Astrocyte (in vitro differentiated cells and primary cell): ENCODE results near the gene EPO. TPM values are rescaled to one million over a fixed set of nuclear protein-coding genes. Genes with fewer than 3 reads are reported as not detected.

Source experiments
- DNase-seq: peaks from one replicate; pipeline ENCODE4 v3.0.0-alpha.2; 2010; ENCODE audit warnings: low read depth
- FAIRE-seq: peaks from 2 replicates; lab custom pipeline; 2011; peaks lifted over from hg19 to GRCh38; lab: Jason Lieb, UNC
- H2AFZ ChIP-seq: 2 replicates; pipeline ENCODE4 v1.6.0; 2012; ENCODE audit warnings: low read depth, low read length, inconsistent platforms
- H3K27ac ChIP-seq: 2 replicates; pipeline ENCODE4 v1.5.1; 2011; ENCODE audit warnings: low read depth, low read length, inconsistent platforms
- H3K27me3 ChIP-seq: 2 replicates; pipeline ENCODE4 v1.6.0; 2011; ENCODE audit warnings: low read length, inconsistent platforms; ENCODE audit not compliant: insufficient read depth
- H3K36me3 ChIP-seq: 2 replicates; pipeline ENCODE4 v1.5.1; 2011; ENCODE audit warnings: low read length, inconsistent platforms; ENCODE audit not compliant: insufficient read depth
- H3K4me1 ChIP-seq: 2 replicates; pipeline ENCODE4 v1.5.1; 2011; ENCODE audit warnings: low read length, inconsistent platforms; ENCODE audit not compliant: insufficient read depth
- H3K4me2 ChIP-seq: 2 replicates; pipeline ENCODE4 v1.6.0; 2012; ENCODE audit warnings: low read length, inconsistent platforms
- H3K4me3 ChIP-seq: 2 replicates; pipeline ENCODE4 v1.5.1; 2011; ENCODE audit warnings: low read depth, mild to moderate bottlenecking, low read length, inconsistent platforms; ENCODE audit not compliant: insufficient read depth
- H3K79me2 ChIP-seq: 2 replicates; pipeline ENCODE4 v1.6.0; 2012; ENCODE audit warnings: mild to moderate bottlenecking, low read length, inconsistent platforms; ENCODE audit not compliant: insufficient read depth
- H3K9ac ChIP-seq: 2 replicates; pipeline ENCODE4 v1.6.0; 2012; ENCODE audit warnings: mild to moderate bottlenecking, low read length, inconsistent platforms
- H3K9me3 ChIP-seq: 2 replicates; pipeline ENCODE4 v1.5.1; 2012; ENCODE audit warnings: low read depth, mild to moderate bottlenecking, low read length, inconsistent platforms; ENCODE audit not compliant: insufficient read depth
- H4K20me1 ChIP-seq: 2 replicates; pipeline ENCODE4 v1.6.0; 2012; ENCODE audit warnings: low read length, inconsistent platforms; ENCODE audit not compliant: insufficient read depth
- H3K27ac Mint-ChIP-seq: one replicate; pipeline ENCODE4 v1.8.0; 2021; ENCODE audit warnings: mild to moderate bottlenecking, mixed read lengths; ENCODE audit not compliant: unreplicated experiment
- H3K27me3 Mint-ChIP-seq: one replicate; pipeline ENCODE4 v1.8.0; 2021; ENCODE audit warnings: low read depth, mixed read lengths; ENCODE audit not compliant: unreplicated experiment
- H3K36me3 Mint-ChIP-seq: one replicate; pipeline ENCODE4 v1.8.0; 2021; ENCODE audit warnings: low read depth, mixed read lengths; ENCODE audit not compliant: unreplicated experiment
- H3K4me1 Mint-ChIP-seq: one replicate; pipeline ENCODE4 v1.8.0; 2021; ENCODE audit warnings: low read depth, mixed read lengths; ENCODE audit not compliant: unreplicated experiment
- H3K4me3 Mint-ChIP-seq: one replicate; pipeline ENCODE4 v1.8.0; 2021; ENCODE audit warnings: mild to moderate bottlenecking, moderate library complexity, mixed read lengths; ENCODE audit not compliant: unreplicated experiment
- H3K9me3 Mint-ChIP-seq: one replicate; pipeline ENCODE4 v1.8.0; 2021; ENCODE audit warnings: mild to moderate bottlenecking, mixed read lengths; ENCODE audit not compliant: unreplicated experiment
- CTCF ChIP-seq: IDR thresholded peaks from 2 replicates; pipeline ENCODE4 v1.5.1; 2011; ENCODE audit warnings: low read depth, mild to moderate bottlenecking, inconsistent platforms, low read length, moderate library complexity; ENCODE audit not compliant: insufficient read depth
- EZH2 ChIP-seq: IDR thresholded peaks from 2 replicates; pipeline ENCODE4 v1.6.1; 2012; ENCODE audit warnings: mild to moderate bottlenecking, low read length, inconsistent platforms; ENCODE audit not compliant: insufficient read depth
- total RNA-seq: library from RNA; stranded (reverse); gene quantifications from 2 replicates; pipeline ENCODE4 v1.2.1, GENCODE V29; 2021

The EPO gene
- total RNA-seq, 1 donor from 2014 or later: not detected

GRCh38 chr7:100683659-100684533 is 36.4 kb upstream of the EPO start:
- Histone ChIP-seq H3K4me1 (peaks cover 19% of the 10 kb centered on the region), H3K27me3 (no peaks in the 10 kb centered on the region), H3K4me2 (no peak overlapping the region), H3K9me3 (no peaks in the 10 kb centered on the region), H3K79me2 (peaks cover 8% of the 10 kb centered on the region), H3K4me3 (no peak overlapping the region), H3K9ac (no peak overlapping the region), H2AFZ (no peak overlapping the region), H3K27ac (no peak overlapping the region), H3K36me3 (peaks cover 7% of the 10 kb centered on the region), H4K20me1 (peaks cover 51% of the 10 kb centered on the region)
- H3K4me1 Mint-ChIP-seq: peaks cover 6% of the 10 kb centered on the region
- no peak overlapping the region for H3K27ac Mint-ChIP-seq
- DNase-seq: no peak
- peaks cover 7% of the 10 kb centered on the region for H3K36me3 Mint-ChIP-seq
- no peak for FAIRE-seq
- no peak overlapping the region for H3K4me3 Mint-ChIP-seq
- TF ChIP-seq EZH2 (no peak), CTCF (no peak)
- no peaks in the 10 kb centered on the region for H3K27me3 Mint-ChIP-seq
- H3K9me3 Mint-ChIP-seq: peaks cover 2% of the 10 kb centered on the region

GRCh38 chr7:100684534-100685042 is 35.7 kb upstream of the EPO start:
- no peaks in the 10 kb centered on the region for H3K27me3 ChIP-seq
- H3K36me3 Mint-ChIP-seq: peaks cover 7% of the 10 kb centered on the region
- no peak for TF ChIP-seq EZH2
- no peak for TF ChIP-seq CTCF
- no peak overlapping the region for H3K9ac ChIP-seq
- no peak overlapping the region for H3K27ac ChIP-seq
- H4K20me1 ChIP-seq: peaks cover 51% of the 10 kb centered on the region
- H3K9me3 Mint-ChIP-seq: peaks cover 2% of the 10 kb centered on the region
- H2AFZ ChIP-seq: no peak overlapping the region
- H3K4me2 ChIP-seq: no peak overlapping the region
- no peak overlapping the region for H3K4me3 ChIP-seq
- FAIRE-seq (no peak), DNase-seq (no peak)
- no peak overlapping the region for H3K27ac Mint-ChIP-seq
- H3K36me3 ChIP-seq: peaks cover 7% of the 10 kb centered on the region
- H3K27me3 Mint-ChIP-seq: no peaks in the 10 kb centered on the region
- peaks cover 15% of the 10 kb centered on the region for H3K79me2 ChIP-seq
- H3K4me1 Mint-ChIP-seq: peaks cover 6% of the 10 kb centered on the region
- peaks cover 19% of the 10 kb centered on the region for H3K4me1 ChIP-seq
- H3K9me3 ChIP-seq: no peaks in the 10 kb centered on the region
- H3K4me3 Mint-ChIP-seq: no peak overlapping the region
